OCI-LY7 (cell line): ENCODE measurements around the gene FGB. TPM values are rescaled to one million over a fixed set of nuclear protein-coding genes. Genes with fewer than 3 reads are reported as not detected.

ENCODE experiments used
- BruUV-seq: library from RNA; stranded (reverse); fragments of 400-500 nt; replicated peaks from 2 replicates; lab custom pipeline; 2021; lab: Mats Ljungman, UMichigan
- CTCF ChIA-PET: fragments of 300-600 bp; sonication (Branson Sonifier 250); formaldehyde crosslinking; loops from one replicate; lab custom pipeline; 2022; ENCODE audit warnings: antibody characterized with exemption; ENCODE audit not compliant: unreplicated experiment; lab: Charles Lee
- POLR2A ChIA-PET: fragments of 300-600 bp; sonication (Branson Sonifier 250); formaldehyde crosslinking; loops from one replicate; lab custom pipeline; 2022; ENCODE audit warnings: antibody characterized with exemption; lab: Charles Lee
- DNase-seq: peaks from one replicate; pipeline ENCODE4 v3.0.0-alpha.2; 2015; ENCODE audit warnings: low spot score
- H2AFZ ChIP-seq: fragments of 200-600 bp; sonication (generic), shearing (Covaris generic); 2 replicates; pipeline ENCODE4 v1.6.1; 2014; ENCODE audit warnings: mild to moderate bottlenecking, antibody characterized with exemption, low read length, moderate library complexity
- H3K27ac ChIP-seq: fragments of 200-600 bp; sonication (generic); 2 replicates; pipeline ENCODE4 v1.5.1; 2014; ENCODE audit warnings: mixed run types, low read depth, mild to moderate bottlenecking, moderate library complexity, low read length, inconsistent platforms; ENCODE audit not compliant: poor library complexity, severe bottlenecking
- H3K36me3 ChIP-seq: fragments of 200-600 bp; sonication (generic); 2 replicates; pipeline ENCODE4 v1.6.1; 2014; ENCODE audit warnings: mild to moderate bottlenecking, antibody characterized with exemption, low read length, moderate library complexity, mixed read lengths; ENCODE audit not compliant: insufficient read depth
- H3K4me1 ChIP-seq: fragments of 200-600 bp; sonication (generic); 2 replicates; pipeline ENCODE4 v1.5.1; 2014; ENCODE audit warnings: mild to moderate bottlenecking, low read length; ENCODE audit not compliant: insufficient read depth, poor library complexity, severe bottlenecking
- H3K4me2 ChIP-seq: fragments of 200-600 bp; sonication (generic); 2 replicates; pipeline ENCODE4 v1.6.1; 2014; ENCODE audit warnings: mild to moderate bottlenecking, low read length
- H3K4me3 ChIP-seq: fragments of 200-600 bp; sonication (generic); 2 replicates; pipeline ENCODE4 v1.5.1; 2014; ENCODE audit warnings: mild to moderate bottlenecking, low read depth, low read length; ENCODE audit not compliant: poor library complexity, severe bottlenecking
- H3K79me2 ChIP-seq: fragments of 200-600 bp; sonication (generic); 2 replicates; pipeline ENCODE4 v1.6.1; 2016; ENCODE audit warnings: low read depth, mild to moderate bottlenecking, low read length, moderate library complexity, mixed read lengths; ENCODE audit not compliant: insufficient read depth
- H3K9me2 ChIP-seq: fragments of 200-600 bp; sonication (generic); 2 replicates; pipeline ENCODE4 v1.6.1; 2016; ENCODE audit warnings: mild to moderate bottlenecking, low read length, mixed read lengths; ENCODE audit not compliant: insufficient read depth
- H3K9me3 ChIP-seq: fragments of 200-600 bp; sonication (generic); 2 replicates; pipeline ENCODE4 v1.6.1; 2014; ENCODE audit warnings: mild to moderate bottlenecking, mixed run types, low read length, mixed read lengths
- H4K20me1 ChIP-seq: fragments of 200-600 bp; sonication (generic); 2 replicates; pipeline ENCODE4 v1.6.1; 2014; ENCODE audit warnings: mild to moderate bottlenecking, antibody characterized with exemption, low read length, moderate library complexity, mixed read lengths; ENCODE audit not compliant: insufficient read depth
- CTCF ChIP-seq: fragments of 200-600 bp; sonication (generic); conservative IDR thresholded peaks from 2 replicates; pipeline ENCODE4 v1.5.1; 2014; ENCODE audit warnings: mild to moderate bottlenecking, antibody characterized with exemption, low read length, moderate library complexity, mixed read lengths
- EZH2phosphoT487 ChIP-seq: fragments of 200-600 bp; sonication (generic); IDR thresholded peaks from 2 replicates; pipeline ENCODE4 v1.6.1; 2018; ENCODE audit warnings: low read depth, borderline replicate concordance, mild to moderate bottlenecking, mixed run types, antibody characterized with exemption, low read length, moderate library complexity, mixed read lengths
- intact Hi-C: fragments of 100-400 bp; cut with micrococcal nuclease; formaldehyde crosslinking; loops from one replicate; pipeline ENCODE4 v1.10.0; 2022; ENCODE audit not compliant: unreplicated experiment
- total RNA-seq, 2 experiments: library from RNA; depleted of rRNA in 1 of 2; stranded (reverse); fragments of >200 nt in 1 of 2; shearing (Covaris generic) in 1 of 2; gene quantifications; 2 replicates each; pipeline ENCODE4 v1.2.3, GENCODE V29; 2014 to 2022

FGB gene
- total RNA-seq, 2 experiments from 2014 or later = not detected

GRCh38 chr4:154560419-154560801 lies 2.4 kb upstream of the FGB start:
- TF ChIP-seq CTCF (no peak), EZH2phosphoT487 (no peak)
- POLR2A ChIA-PET = interaction anchor here (0.9 kb wide), 1 partner anchor 10 kb away, joined by 4 read pairs; the partner anchor contains the start of gene PLRG1
- BruUV-seq = no TSS peak

GRCh38 chr4:154560824-154561231 lies 2.0 kb upstream of the FGB start:
- intact Hi-C loops = no loop called here
- H3K9me2 ChIP-seq = no peaks in the 10 kb centered on the region
- CTCF ChIA-PET = no interaction called here
- DNase-seq = no peak
- no peaks in the 10 kb centered on the region for H3K4me1 ChIP-seq
- no TSS peak for BruUV-seq
- no peak overlapping the region for H3K4me2 ChIP-seq
- POLR2A ChIA-PET = interaction anchor here (0.9 to 1.3 kb wide), 2 partner anchors 11 kb away, joined by 4 read pairs; partner anchors contain the start of gene PLRG1
- H3K27ac ChIP-seq = no peak overlapping the region
- H2AFZ ChIP-seq = no peak overlapping the region
- no peaks in the 10 kb centered on the region for H3K79me2 ChIP-seq
- H4K20me1 ChIP-seq = no peaks in the 10 kb centered on the region
- H3K9me3 ChIP-seq = no peaks in the 10 kb centered on the region
- H3K4me3 ChIP-seq = no peak overlapping the region
- H3K36me3 ChIP-seq = no peaks in the 10 kb centered on the region
- TF ChIP-seq EZH2phosphoT487 = no peak
- no peak for TF ChIP-seq CTCF

More at GRCh38 chr4:154560419-154560801, 2.4 kb upstream of the FGB start:
- Histone ChIP-seq H2AFZ (no peak overlapping the region), H3K9me2 (no peaks in the 10 kb centered on the region), H4K20me1 (no peaks in the 10 kb centered on the region), H3K4me2 (no peak overlapping the region), H3K9me3 (no peaks in the 10 kb centered on the region), H3K4me1 (no peaks in the 10 kb centered on the region), H3K36me3 (no peaks in the 10 kb centered on the region), H3K4me3 (no peak overlapping the region), H3K27ac (no peak overlapping the region), H3K79me2 (no peaks in the 10 kb centered on the region)
- CTCF ChIA-PET = no interaction called here
- DNase-seq = no peak
- intact Hi-C loops = no loop called here

- CTCF ChIA-PET = no interaction called here
- POLR2A ChIA-PET = interaction anchor here (0.6 to 1.1 kb wide), 2 partner anchors 12 to 23 kb away, joined by 3 read pairs; no protein-coding TSS in a partner anchor
- DNase-seq = no peak
- Histone ChIP-seq H2AFZ (no peak overlapping the region), H3K27ac (no peak overlapping the region), H3K4me3 (no peak overlapping the region), H3K9me3 (no peaks in the 10 kb centered on the region), H3K4me1 (no peaks in the 10 kb centered on the region), H4K20me1 (no peaks in the 10 kb centered on the region), H3K36me3 (no peaks in the 10 kb centered on the region), H3K4me2 (no peak overlapping the region), H3K9me2 (no peaks in the 10 kb centered on the region), H3K79me2 (no peaks in the 10 kb centered on the region)
- intact Hi-C loops = no loop called here
- TF ChIP-seq EZH2phosphoT487 (no peak), CTCF (no peak)
- BruUV-seq = no TSS peak
These were observed 1.5 kb downstream of the FGB start for GRCh38 chr4:154564311-154564710.
